K562 (cell line): ENCODE data around the gene SPTLC2. TPM values are rescaled to one million over a fixed set of nuclear protein-coding genes. Genes with fewer than 3 reads are reported as not detected.

Experiments
- ATAC-seq: fragments of 200-7000 bp; cut with Tn5 transposase; 3 replicates; pipeline ENCODE4 v1.9.1; 2020; ENCODE audit warnings: moderate library complexity
- BruUV-seq: library from RNA; stranded (reverse); fragments of 400-500 nt; replicated peaks from 2 replicates; lab custom pipeline; 2021; lab: Mats Ljungman, UMichigan
- CTCF ChIA-PET: fragments of 300-600 bp; formaldehyde crosslinking; extraction: SDS; loops from one replicate; lab custom pipeline; 2021; ENCODE audit warnings: low intra/inter-chr PET ratio; lab: Yijun Ruan, JAX
- POLR2A ChIA-PET: fragments of 300-600, 350-650 bp; sonication (Branson Sonifier 250); formaldehyde crosslinking; extraction: SDS; loops from one replicate; lab custom pipeline; 2021; ENCODE audit warnings: antibody characterized with exemption, inconsistent platforms; lab: Yijun Ruan, JAX
- DNase-seq, 4 experiments: peaks; one replicate each; pipeline versions ENCODE4 v3.0.0 to v3.0.0-alpha.2; 2011 to 2018; ENCODE audit warnings: low spot score in 3 of 4, mixed read lengths in 3 of 4; ENCODE audit errors: extremely low read depth in 1 of 4
- FAIRE-seq: peaks from 2 replicates; lab custom pipeline; 2011; peaks lifted over from hg19 to GRCh38; lab: Jason Lieb, UNC
- H2AFZ ChIP-seq: 2 replicates; pipeline ENCODE4 v1.6.0; 2011; ENCODE audit warnings: low read depth, low read length, control low read depth, inconsistent platforms
- H3K27ac ChIP-seq: fragments of 200-600 bp; 3 replicates; pipeline ENCODE4 v1.8.0; 2011; ENCODE audit warnings: low read depth, mild to moderate bottlenecking, control low read depth, inconsistent platforms, low read length, moderate library complexity, mixed read lengths; ENCODE audit errors: extremely low read depth
- H3K27me3 ChIP-seq, 2 experiments: fragments of 300-600 bp in 1 of 2; 2 replicates in 1 of 2; 3 replicates in 1 of 2; pipeline versions ENCODE4 v1.6.0 to v1.8.0; 2011; ENCODE audit warnings: inconsistent platforms in 2 of 2, low read length in 2 of 2, mild to moderate bottlenecking in 1 of 2, mixed read lengths in 1 of 2, moderate library complexity in 1 of 2; ENCODE audit not compliant: control insufficient read depth in 2 of 2, insufficient read depth in 2 of 2
- H3K36me3 ChIP-seq: fragments of 300-600 bp; 3 replicates; pipeline ENCODE4 v1.8.0; 2011; ENCODE audit warnings: mild to moderate bottlenecking, low read length, inconsistent platforms; ENCODE audit not compliant: control insufficient read depth, insufficient read depth
- H3K4me1 ChIP-seq, 2 experiments: fragments of 200-600 bp in 1 of 2; replicated peaks in 1 of 2; 2 replicates in 1 of 2; 3 replicates in 1 of 2; pipeline versions ENCODE4 v1.5.1 to v1.8.0; 2011; ENCODE audit warnings: inconsistent platforms in 2 of 2, low read length in 2 of 2, mild to moderate bottlenecking in 1 of 2, mixed read lengths in 1 of 2, moderate library complexity in 1 of 2; ENCODE audit not compliant: control insufficient read depth in 2 of 2, insufficient read depth in 2 of 2
- H3K4me2 ChIP-seq: 2 replicates; pipeline ENCODE4 v1.6.1; 2011; ENCODE audit warnings: low read length, control low read depth, inconsistent platforms, mixed read lengths; ENCODE audit not compliant: insufficient read depth
- H3K4me3 ChIP-seq: fragments of 200-600 bp; sonication (generic), shearing (Covaris generic); 2 replicates; pipeline ENCODE4 v1.5.1; 2016; ENCODE audit warnings: control low read depth, inconsistent platforms
- H3K79me2 ChIP-seq: fragments of 200-600 bp; 3 replicates; pipeline ENCODE4 v1.8.0; 2011; ENCODE audit warnings: low read length, inconsistent platforms; ENCODE audit not compliant: control insufficient read depth, insufficient read depth
- H3K9ac ChIP-seq, 2 experiments: 2 replicates each; pipeline versions ENCODE4 v1.6.0 to v1.6.1; 2011; ENCODE audit warnings: low read depth in 2 of 2, low read length in 2 of 2, control low read depth in 1 of 2, inconsistent platforms in 1 of 2, mild to moderate bottlenecking in 1 of 2, mixed read lengths in 1 of 2; ENCODE audit not compliant: insufficient read depth in 1 of 2
- H3K9me1 ChIP-seq: one replicate; pipeline ENCODE4 v1.6.0; 2011; ENCODE audit warnings: inconsistent platforms, mild to moderate bottlenecking, low read length, moderate library complexity; ENCODE audit not compliant: control insufficient read depth, insufficient read depth
- H3K9me3 ChIP-seq: replicated peaks from 2 replicates; pipeline ENCODE4 v1.5.1; 2011; ENCODE audit warnings: low read depth, low read length, inconsistent platforms; ENCODE audit not compliant: control insufficient read depth, insufficient read depth
- H4K20me1 ChIP-seq: replicated peaks from 2 replicates; pipeline ENCODE4 v1.6.1; 2011; ENCODE audit warnings: low read length, inconsistent platforms, mixed read lengths; ENCODE audit not compliant: control insufficient read depth, insufficient read depth
- HMG20B ChIP-seq: fragments of 250-450 bp; sonication (Bioruptor Pico); IDR thresholded peaks from 2 replicates; pipeline ENCODE4 v1.5.0; 2021; ENCODE audit warnings: mild to moderate bottlenecking
- NFRKB ChIP-seq: fragments of 450-650 bp; IDR thresholded peaks from 2 replicates; pipeline ENCODE4 v1.6.1; 2016; ENCODE audit warnings: low read depth
- PPARD ChIP-seq: fragments of 250-450 bp; sonication (Bioruptor Pico); IDR thresholded peaks from 2 replicates; pipeline ENCODE4 v1.8.0; 2022; ENCODE audit warnings: inconsistent platforms, mild to moderate bottlenecking, moderate library complexity
- SMAD3 ChIP-seq: fragments of 450-650 bp; formaldehyde crosslinking; conservative IDR thresholded peaks from 2 replicates; pipeline ENCODE4 v1.4.0; 2020; ENCODE audit warnings: mild to moderate bottlenecking
- SMC3 ChIP-seq: conservative IDR thresholded peaks from 2 replicates; pipeline ENCODE4 v1.6.1; 2011; ENCODE audit warnings: low read depth, low read length, improper control_type of control experiment; ENCODE audit not compliant: insufficient read depth
- SRSF9 ChIP-seq: fragments of 200-400 bp; formaldehyde crosslinking; IDR thresholded peaks from 2 replicates; pipeline ENCODE4 v1.6.1; 2017; ENCODE audit warnings: low read depth, low read length, borderline replicate concordance
- TAF7 ChIP-seq: fragments of 450-650 bp; IDR thresholded peaks from 2 replicates; pipeline ENCODE4 v1.6.1; 2016; ENCODE audit warnings: missing genetic modification characterization, missing compliant biosample characterization
- ZFP36 ChIP-seq: fragments of 150-350 bp; IDR thresholded peaks from 2 replicates; pipeline ENCODE4 v1.6.1; 2018; ENCODE audit warnings: low read length, low read depth; ENCODE audit not compliant: partially characterized antibody
- ZNF764 ChIP-seq: fragments of 250-450 bp; sonication (Bioruptor Pico); IDR thresholded peaks from 2 replicates; pipeline ENCODE4 v1.4.0; 2020; ENCODE audit warnings: low read depth, mild to moderate bottlenecking, moderate library complexity
- WGBS: fragments of 100-300 bp; shearing (Covaris generic); methylation state at CpG from one replicate; pipeline ENCODE4 v1.1.6; 2016; ENCODE audit warnings: low coverage, mixed read lengths; ENCODE audit not compliant: insufficient coverage; ENCODE audit errors: missing lambda C conversion rate; 5-methylcytosine and 5-hydroxymethylcytosine counted together
- in situ Hi-C: fragments of 300-500 bp; cut with MboI; formaldehyde crosslinking; loops from 4 replicates; pipeline ENCODE4 v1.15.0; 2018; ENCODE audit warnings: inconsistent platforms, mixed read lengths
- intact Hi-C: fragments of 100-400 bp; cut with micrococcal nuclease; formaldehyde crosslinking; loops from 2 replicates; pipeline ENCODE4 v1.14.2; 2022
- polyA plus RNA-seq, 8 experiments: library from polyadenylated mRNA; depleted of rRNA in 4 of 8; stranded (reverse) in 5 of 8; unstranded in 3 of 8; fragments of >200 nt; fragmentation: Nextera tagmentation in 2 of 8; fragmentation: Illumina TruSeq in 1 of 8; extraction: Ambion mirVana in 2 of 8; extraction: Trizol in 1 of 8; gene quantifications; 2 replicates each; pipeline versions ENCODE4 v1.2.1 to v1.2.3, GENCODE V29; 2011 to 2014; ENCODE audit warnings: inconsistent platforms in 1 of 8, missing spikeins in 1 of 8
- total RNA-seq, 7 experiments: library from RNA; depleted of rRNA in 6 of 7; stranded (reverse); fragments of >200 nt in 6 of 7; fragmentation: Illumina TruSeq in 2 of 7; extraction: Trizol in 2 of 7; gene quantifications; 2 replicates each; pipeline versions ENCODE4 v1.2.1 to v1.2.3, GENCODE V29; 2011 to 2021; ENCODE audit warnings: low replicate concordance in 1 of 7
- TF ChIP-seq, protein P1 (sequence below): sonication (generic); formaldehyde crosslinking; IDR thresholded peaks from 2 replicates; pipeline ENCODE4 v1.8.1; 2023; ENCODE audit warnings: mild to moderate bottlenecking, missing genetic modification reagents
- TF ChIP-seq, protein P2 (sequence below): sonication (generic); formaldehyde crosslinking; IDR thresholded peaks from 2 replicates; pipeline ENCODE4 v1.8.0; 2022; ENCODE audit warnings: mild to moderate bottlenecking, low read depth, missing genetic modification reagents
- TF ChIP-seq, protein P3 (sequence below): fragments of 250-450 bp; sonication (Bioruptor Pico); IDR thresholded peaks from 2 replicates; pipeline ENCODE4 v1.5.0; 2021; ENCODE audit warnings: mild to moderate bottlenecking, borderline replicate concordance
- TF ChIP-seq, protein P4 (sequence below): fragments of 250-450 bp; sonication (Bioruptor Pico); IDR thresholded peaks from 2 replicates; pipeline ENCODE4 v1.8.0; 2021; ENCODE audit warnings: borderline replicate concordance, mild to moderate bottlenecking, moderate library complexity; ENCODE audit not compliant: poor library complexity, severe bottlenecking
- TF ChIP-seq, protein P5 (sequence below): IDR thresholded peaks from 2 replicates; pipeline ENCODE4 v1.6.1; 2016; ENCODE audit warnings: missing genetic modification characterization, missing compliant biosample characterization

SPTLC2 gene
- total and polyA plus RNA-seq, 9 of the 15 experiments (the other 6 are each of a cell fraction or from before 2014, with no cell fraction given): 4.5 to 30.4 (median 14.0) TPM

DNA sequence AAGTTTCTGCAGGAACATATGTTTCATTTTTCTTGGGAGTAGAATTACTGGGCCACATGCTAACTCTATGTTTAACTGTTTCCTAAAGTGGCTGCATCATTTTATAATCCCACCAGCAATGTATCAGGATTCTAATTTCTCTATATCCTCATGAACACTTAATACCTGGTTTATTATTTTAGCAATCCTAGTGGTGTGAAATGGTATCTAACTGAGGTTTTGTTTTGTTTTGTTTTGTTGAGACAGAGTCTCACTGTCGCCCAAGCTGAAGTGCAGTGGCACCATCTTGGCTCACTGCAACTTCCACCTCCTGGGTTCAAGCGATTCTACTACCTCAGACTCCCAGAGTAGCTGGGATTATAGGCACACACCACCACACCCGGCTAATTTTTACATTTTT, 6.5 kb downstream of the SPTLC2 start:
- CTCF ChIA-PET: no interaction called here
- in situ Hi-C loops: no loop called here
- Histone ChIP-seq H3K9me1 (no peaks in the 10 kb centered on the region), H3K27ac (no peak overlapping the region), H3K79me2 (peaks cover 97% of the 10 kb centered on the region), H3K4me2 (no peak overlapping the region), H3K9me3 (no peaks in the 10 kb centered on the region), H4K20me1 (no peaks in the 10 kb centered on the region), H2AFZ (no peak overlapping the region), H3K4me3 (no peak overlapping the region), H3K27me3 (no peaks in the 10 kb centered on the region), H3K36me3 (peaks cover 10% of the 10 kb centered on the region; the same call in 1 of the 3 replicates), H3K4me1 (peaks cover 21 to 43% of the 10 kb centered on the region in 2 experiments), H3K9ac (no peak overlapping the region)
- DNase-seq (no peak), FAIRE-seq (no peak), ATAC-seq (no peak)
- no TSS peak for BruUV-seq
- POLR2A ChIA-PET: no interaction called here
- 68% methylated on average over 3 of the region's 3 CpGs for WGBS
- intact Hi-C loops: loop anchor here (10.0 kb wide), 1 partner anchor 285 kb away; the partner anchor contains the start of genes GSTZ1 and POMT2
- TF ChIP-seq, protein P1, sequence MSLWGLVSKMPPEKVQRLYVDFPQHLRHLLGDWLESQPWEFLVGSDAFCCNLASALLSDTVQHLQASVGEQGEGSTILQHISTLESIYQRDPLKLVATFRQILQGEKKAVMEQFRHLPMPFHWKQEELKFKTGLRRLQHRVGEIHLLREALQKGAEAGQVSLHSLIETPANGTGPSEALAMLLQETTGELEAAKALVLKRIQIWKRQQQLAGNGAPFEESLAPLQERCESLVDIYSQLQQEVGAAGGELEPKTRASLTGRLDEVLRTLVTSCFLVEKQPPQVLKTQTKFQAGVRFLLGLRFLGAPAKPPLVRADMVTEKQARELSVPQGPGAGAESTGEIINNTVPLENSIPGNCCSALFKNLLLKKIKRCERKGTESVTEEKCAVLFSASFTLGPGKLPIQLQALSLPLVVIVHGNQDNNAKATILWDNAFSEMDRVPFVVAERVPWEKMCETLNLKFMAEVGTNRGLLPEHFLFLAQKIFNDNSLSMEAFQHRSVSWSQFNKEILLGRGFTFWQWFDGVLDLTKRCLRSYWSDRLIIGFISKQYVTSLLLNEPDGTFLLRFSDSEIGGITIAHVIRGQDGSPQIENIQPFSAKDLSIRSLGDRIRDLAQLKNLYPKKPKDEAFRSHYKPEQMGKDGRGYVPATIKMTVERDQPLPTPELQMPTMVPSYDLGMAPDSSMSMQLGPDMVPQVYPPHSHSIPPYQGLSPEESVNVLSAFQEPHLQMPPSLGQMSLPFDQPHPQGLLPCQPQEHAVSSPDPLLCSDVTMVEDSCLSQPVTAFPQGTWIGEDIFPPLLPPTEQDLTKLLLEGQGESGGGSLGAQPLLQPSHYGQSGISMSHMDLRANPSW (CRISPR knock-in tag): no peak
- TF ChIP-seq SMAD3 (CRISPR knock-in tag): no peak
- no peak for TF ChIP-seq ZFP36
- TF ChIP-seq, protein P2, sequence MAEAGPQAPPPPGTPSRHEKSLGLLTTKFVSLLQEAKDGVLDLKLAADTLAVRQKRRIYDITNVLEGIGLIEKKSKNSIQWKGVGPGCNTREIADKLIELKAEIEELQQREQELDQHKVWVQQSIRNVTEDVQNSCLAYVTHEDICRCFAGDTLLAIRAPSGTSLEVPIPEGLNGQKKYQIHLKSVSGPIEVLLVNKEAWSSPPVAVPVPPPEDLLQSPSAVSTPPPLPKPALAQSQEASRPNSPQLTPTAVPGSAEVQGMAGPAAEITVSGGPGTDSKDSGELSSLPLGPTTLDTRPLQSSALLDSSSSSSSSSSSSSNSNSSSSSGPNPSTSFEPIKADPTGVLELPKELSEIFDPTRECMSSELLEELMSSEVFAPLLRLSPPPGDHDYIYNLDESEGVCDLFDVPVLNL (CRISPR knock-in tag): no peak
- TF ChIP-seq PPARD: no peak
- TF ChIP-seq SMC3: no peak
- TF ChIP-seq, protein P3, sequence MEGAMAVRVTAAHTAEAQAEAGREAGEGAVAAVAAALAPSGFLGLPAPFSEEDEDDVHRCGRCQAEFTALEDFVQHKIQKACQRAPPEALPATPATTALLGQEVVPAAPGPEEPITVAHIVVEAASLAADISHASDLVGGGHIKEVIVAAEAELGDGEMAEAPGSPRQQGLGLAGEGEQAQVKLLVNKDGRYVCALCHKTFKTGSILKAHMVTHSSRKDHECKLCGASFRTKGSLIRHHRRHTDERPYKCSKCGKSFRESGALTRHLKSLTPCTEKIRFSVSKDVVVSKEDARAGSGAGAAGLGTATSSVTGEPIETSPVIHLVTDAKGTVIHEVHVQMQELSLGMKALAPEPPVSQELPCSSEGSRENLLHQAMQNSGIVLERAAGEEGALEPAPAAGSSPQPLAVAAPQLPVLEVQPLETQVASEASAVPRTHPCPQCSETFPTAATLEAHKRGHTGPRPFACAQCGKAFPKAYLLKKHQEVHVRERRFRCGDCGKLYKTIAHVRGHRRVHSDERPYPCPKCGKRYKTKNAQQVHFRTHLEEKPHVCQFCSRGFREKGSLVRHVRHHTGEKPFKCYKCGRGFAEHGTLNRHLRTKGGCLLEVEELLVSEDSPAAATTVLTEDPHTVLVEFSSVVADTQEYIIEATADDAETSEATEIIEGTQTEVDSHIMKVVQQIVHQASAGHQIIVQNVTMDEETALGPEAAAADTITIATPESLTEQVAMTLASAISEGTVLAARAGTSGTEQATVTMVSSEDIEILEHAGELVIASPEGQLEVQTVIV (CRISPR knock-in tag): no peak
- TF ChIP-seq, protein P4, sequence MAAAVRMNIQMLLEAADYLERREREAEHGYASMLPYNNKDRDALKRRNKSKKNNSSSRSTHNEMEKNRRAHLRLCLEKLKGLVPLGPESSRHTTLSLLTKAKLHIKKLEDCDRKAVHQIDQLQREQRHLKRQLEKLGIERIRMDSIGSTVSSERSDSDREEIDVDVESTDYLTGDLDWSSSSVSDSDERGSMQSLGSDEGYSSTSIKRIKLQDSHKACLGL (CRISPR knock-in tag): no peak
- no peak for TF ChIP-seq ZNF764 (CRISPR knock-in tag)
- no peak for TF ChIP-seq HMG20B
- TF ChIP-seq SRSF9: no peak
- TF ChIP-seq, protein P5, sequence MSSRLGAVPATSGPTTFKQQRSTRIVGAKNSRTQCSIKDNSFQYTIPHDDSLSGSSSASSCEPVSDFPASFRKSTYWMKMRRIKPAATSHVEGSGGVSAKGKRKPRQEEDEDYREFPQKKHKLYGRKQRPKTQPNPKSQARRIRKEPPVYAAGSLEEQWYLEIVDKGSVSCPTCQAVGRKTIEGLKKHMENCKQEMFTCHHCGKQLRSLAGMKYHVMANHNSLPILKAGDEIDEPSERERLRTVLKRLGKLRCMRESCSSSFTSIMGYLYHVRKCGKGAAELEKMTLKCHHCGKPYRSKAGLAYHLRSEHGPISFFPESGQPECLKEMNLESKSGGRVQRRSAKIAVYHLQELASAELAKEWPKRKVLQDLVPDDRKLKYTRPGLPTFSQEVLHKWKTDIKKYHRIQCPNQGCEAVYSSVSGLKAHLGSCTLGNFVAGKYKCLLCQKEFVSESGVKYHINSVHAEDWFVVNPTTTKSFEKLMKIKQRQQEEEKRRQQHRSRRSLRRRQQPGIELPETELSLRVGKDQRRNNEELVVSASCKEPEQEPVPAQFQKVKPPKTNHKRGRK: no peak
- TF ChIP-seq NFRKB: no peak
- no peak for TF ChIP-seq TAF7 (tag)
